ENCODE data around the gene RBM5.
"Not testable (repeated sequence)": the region's sequence is repeated elsewhere in the genome, so short reads cannot be mapped to it uniquely, and the experiment has no call there.

The RBM5 gene

GRCh38 chr3:50088725-50089608 is at the start of gene RBM5:
TSS of gene RBM5 (plus strand) at chr3:50088919. CDS start at chr3:50090435, 1,516 bp downstream.
- peak; percentile 91 for DNase-seq (ENCODE audit: low spot score)

GRCh38 chr3:50044976-50045375 is 43.7 kb upstream of the RBM5 start:
- no peak for DNase-seq (ENCODE audit: low spot score)

- no peak for DNase-seq (ENCODE audit: low spot score)
Measured at GRCh38 chr3:50047426-50047825, 41.3 kb upstream of the RBM5 start.

GRCh38 chr3:50050361-50050760 is 38.4 kb upstream of the RBM5 start:
- no peak for DNase-seq (ENCODE audit: low spot score)

- no peak for DNase-seq (ENCODE audit: low spot score)
Measured at GRCh38 chr3:50057756-50058155, 31.0 kb upstream of the RBM5 start.

- no peak for DNase-seq (ENCODE audit: low spot score)
Measured at GRCh38 chr3:50068134-50068533, 20.6 kb upstream of the RBM5 start.

GRCh38 chr3:50078091-50078490 is 10.6 kb upstream of the RBM5 start:
- no peak for DNase-seq (ENCODE audit: low spot score)

- DNase-seq (ENCODE audit: low spot score), result no peak
Measured at GRCh38 chr3:50078622-50079021, 10.1 kb upstream of the RBM5 start.

GRCh38 chr3:50084951-50085350 is 3.8 kb upstream of the RBM5 start:
- not testable (repeated sequence) for DNase-seq (ENCODE audit: low spot score)

GRCh38 chr3:50089609-50089945 is 858 bp downstream of the RBM5 start:
- DNase-seq (ENCODE audit: low spot score), result no peak

- DNase-seq (ENCODE audit: low spot score), result no peak
Measured at GRCh38 chr3:50090984-50091383, 2.3 kb downstream of the RBM5 start.

GRCh38 chr3:50095352-50095998 is 6.8 kb downstream of the RBM5 start:
- no peak for DNase-seq (ENCODE audit: low spot score)

GRCh38 chr3:50100386-50100785 is 11.7 kb downstream of the RBM5 start:
- no peak for DNase-seq (ENCODE audit: low spot score)

GRCh38 chr3:50100956-50101845 is 12.5 kb downstream of the RBM5 start:
- DNase-seq (ENCODE audit: low spot score), result no peak

GRCh38 chr3:50102558-50102957 is 13.8 kb downstream of the RBM5 start:
- no peak for DNase-seq (ENCODE audit: low spot score)

GRCh38 chr3:50111757-50112156 is 23.0 kb downstream of the RBM5 start:
- no peak for DNase-seq (ENCODE audit: low spot score)

GRCh38 chr3:50112462-50112861 is 23.7 kb downstream of the RBM5 start:
- DNase-seq (ENCODE audit: low spot score), result no peak

- DNase-seq (ENCODE audit: low spot score), result no peak
Measured at GRCh38 chr3:50117120-50117519, 28.4 kb downstream of the RBM5 start.

GRCh38 chr3:50118237-50118636 is 29.5 kb downstream of the RBM5 start:
- DNase-seq (ENCODE audit: low spot score), result no peak

- DNase-seq (ENCODE audit: low spot score), result no peak
Measured at GRCh38 chr3:50119786-50120185, 31.1 kb downstream of the RBM5 start.

GRCh38 chr3:50120364-50121071 is 31.8 kb downstream of the RBM5 start:
- no peak for DNase-seq (ENCODE audit: low spot score)

Measured in pons (tissue), 1 donor.